Measurements from ENCODE around the gene TNRC6A.

DNA sequence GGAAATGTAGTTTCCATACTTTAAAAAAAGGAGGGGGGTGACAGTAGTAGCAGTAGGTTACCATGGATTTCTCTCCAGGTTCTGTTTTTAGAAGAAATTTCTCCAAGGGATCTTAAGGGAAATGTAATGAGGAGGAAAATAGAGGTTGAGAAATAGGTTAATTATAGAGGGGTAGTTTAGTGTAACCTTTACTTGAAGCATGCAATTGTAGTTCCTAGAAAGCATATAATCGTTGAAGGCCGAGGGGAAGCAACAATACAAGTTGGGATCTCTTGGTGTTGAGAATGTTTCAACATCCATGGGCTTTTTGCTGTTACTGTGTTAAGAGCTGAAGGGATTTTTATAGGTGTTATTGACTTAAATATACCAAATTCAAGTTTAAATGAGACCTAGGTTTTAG lies 25.1 kb downstream of the TNRC6A start:
- no peak for TF ChIP-seq EP300 (IDR thresholded peaks at IDR 0.05)
- TF ChIP-seq, protein P1, sequence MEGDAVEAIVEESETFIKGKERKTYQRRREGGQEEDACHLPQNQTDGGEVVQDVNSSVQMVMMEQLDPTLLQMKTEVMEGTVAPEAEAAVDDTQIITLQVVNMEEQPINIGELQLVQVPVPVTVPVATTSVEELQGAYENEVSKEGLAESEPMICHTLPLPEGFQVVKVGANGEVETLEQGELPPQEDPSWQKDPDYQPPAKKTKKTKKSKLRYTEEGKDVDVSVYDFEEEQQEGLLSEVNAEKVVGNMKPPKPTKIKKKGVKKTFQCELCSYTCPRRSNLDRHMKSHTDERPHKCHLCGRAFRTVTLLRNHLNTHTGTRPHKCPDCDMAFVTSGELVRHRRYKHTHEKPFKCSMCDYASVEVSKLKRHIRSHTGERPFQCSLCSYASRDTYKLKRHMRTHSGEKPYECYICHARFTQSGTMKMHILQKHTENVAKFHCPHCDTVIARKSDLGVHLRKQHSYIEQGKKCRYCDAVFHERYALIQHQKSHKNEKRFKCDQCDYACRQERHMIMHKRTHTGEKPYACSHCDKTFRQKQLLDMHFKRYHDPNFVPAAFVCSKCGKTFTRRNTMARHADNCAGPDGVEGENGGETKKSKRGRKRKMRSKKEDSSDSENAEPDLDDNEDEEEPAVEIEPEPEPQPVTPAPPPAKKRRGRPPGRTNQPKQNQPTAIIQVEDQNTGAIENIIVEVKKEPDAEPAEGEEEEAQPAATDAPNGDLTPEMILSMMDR (IDR thresholded peaks at IDR 0.05) = no peak
- TF ChIP-seq POLR2A (IDR thresholded peaks at IDR 0.05) = no peak
- no peak for TF ChIP-seq POLR2AphosphoS5 (IDR thresholded peaks at IDR 0.05)

Data from upper lobe of left lung (tissue), 4 donors.